Right hindlimb (tissue), 1 donor: ENCODE measurements around the gene HACD3.
"Not testable (repeated sequence)": the region's sequence is repeated elsewhere in the genome, so short reads cannot be mapped to it uniquely, and the experiment has no call there.

ENCODE experiments used
- DNase-seq: peaks from one replicate; pipeline ENCODE4 v3.0.0-alpha.2; 2018

The HACD3 gene

GRCh38 chr15:65550681-65551098, 20.4 kb downstream of the HACD3 start:
- no peak for DNase-seq

- no peak for DNase-seq
These were observed 20.9 kb downstream of the HACD3 start for GRCh38 chr15:65551183-65551582.

- not testable (repeated sequence) for DNase-seq
These were observed 22.6 kb downstream of the HACD3 start for GRCh38 chr15:65552851-65553250.

GRCh38 chr15:65553691-65554090, 23.4 kb downstream of the HACD3 start:
- no peak for DNase-seq

GRCh38 chr15:65556622-65557021, 26.4 kb downstream of the HACD3 start:
- no peak for DNase-seq

DNA sequence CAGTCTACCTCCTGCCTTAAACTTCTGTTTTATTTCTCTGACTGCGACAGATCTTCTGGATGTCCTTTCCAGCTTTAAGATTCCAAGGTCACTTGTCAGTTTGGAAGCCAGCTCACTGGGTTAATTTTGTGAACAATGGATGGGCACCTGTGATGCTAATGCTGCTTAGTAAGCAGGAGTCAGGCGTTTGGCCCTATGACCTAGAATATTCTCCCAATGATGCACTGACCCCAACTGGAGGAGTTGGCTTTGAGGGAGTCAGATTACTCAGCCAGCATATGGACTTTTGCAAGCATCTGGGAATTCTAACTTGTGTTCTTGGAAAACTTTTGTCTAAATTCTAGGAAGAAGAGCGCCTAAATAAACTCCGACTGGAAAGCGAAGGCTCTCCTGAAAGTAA, 28.1 kb downstream of the HACD3 start:
- DNase-seq = no peak

GRCh38 chr15:65558997-65559760, 28.9 kb downstream of the HACD3 start:
- DNase-seq = no peak

DNA sequence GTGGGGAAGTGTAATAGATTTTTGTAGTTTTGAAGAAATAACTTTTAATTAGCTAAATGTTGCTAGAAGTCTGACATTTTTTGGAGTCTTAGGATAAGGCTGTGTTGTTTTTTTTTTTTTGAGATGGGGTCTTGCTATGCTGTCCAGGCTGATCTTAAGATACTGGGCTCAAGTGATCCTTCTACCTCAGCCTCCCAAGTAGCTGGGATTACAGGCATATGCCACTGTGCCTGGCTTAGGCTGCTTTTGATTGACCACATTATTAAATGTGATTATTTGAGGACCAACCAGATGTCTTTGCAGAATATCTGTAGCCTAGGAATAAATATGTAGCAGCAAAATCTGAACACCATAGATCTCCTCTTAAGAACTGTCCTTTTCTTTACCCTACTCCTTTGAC, 29.7 kb downstream of the HACD3 start:
- no peak for DNase-seq

DNA sequence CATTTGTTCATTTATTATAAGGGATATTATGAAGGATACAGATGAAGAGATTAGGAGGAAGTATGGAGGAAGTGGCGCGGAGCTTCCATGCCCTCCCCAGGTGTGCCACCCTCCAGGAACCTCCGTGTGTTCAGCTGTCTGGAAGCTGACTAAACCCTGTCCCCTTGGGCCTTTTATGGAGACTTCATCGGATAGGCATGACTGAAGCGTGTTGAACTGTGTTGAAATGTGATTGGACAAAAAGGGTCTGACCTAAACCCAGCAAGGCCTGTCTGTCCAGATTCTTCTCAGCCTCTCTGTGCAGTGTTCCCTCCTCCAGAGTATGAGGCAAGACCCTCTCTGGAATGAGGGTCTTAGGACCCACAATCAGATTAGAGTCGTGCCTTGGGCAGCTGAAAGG, 31.7 kb downstream of the HACD3 start:
- DNase-seq = no peak

GRCh38 chr15:65569728-65570127, 39.5 kb downstream of the HACD3 start:
- DNase-seq = no peak

GRCh38 chr15:65571971-65572370, 41.7 kb downstream of the HACD3 start:
- no peak for DNase-seq

GRCh38 chr15:65576664-65577063, 46.4 kb downstream of the HACD3 start:
- no peak for DNase-seq

DNA sequence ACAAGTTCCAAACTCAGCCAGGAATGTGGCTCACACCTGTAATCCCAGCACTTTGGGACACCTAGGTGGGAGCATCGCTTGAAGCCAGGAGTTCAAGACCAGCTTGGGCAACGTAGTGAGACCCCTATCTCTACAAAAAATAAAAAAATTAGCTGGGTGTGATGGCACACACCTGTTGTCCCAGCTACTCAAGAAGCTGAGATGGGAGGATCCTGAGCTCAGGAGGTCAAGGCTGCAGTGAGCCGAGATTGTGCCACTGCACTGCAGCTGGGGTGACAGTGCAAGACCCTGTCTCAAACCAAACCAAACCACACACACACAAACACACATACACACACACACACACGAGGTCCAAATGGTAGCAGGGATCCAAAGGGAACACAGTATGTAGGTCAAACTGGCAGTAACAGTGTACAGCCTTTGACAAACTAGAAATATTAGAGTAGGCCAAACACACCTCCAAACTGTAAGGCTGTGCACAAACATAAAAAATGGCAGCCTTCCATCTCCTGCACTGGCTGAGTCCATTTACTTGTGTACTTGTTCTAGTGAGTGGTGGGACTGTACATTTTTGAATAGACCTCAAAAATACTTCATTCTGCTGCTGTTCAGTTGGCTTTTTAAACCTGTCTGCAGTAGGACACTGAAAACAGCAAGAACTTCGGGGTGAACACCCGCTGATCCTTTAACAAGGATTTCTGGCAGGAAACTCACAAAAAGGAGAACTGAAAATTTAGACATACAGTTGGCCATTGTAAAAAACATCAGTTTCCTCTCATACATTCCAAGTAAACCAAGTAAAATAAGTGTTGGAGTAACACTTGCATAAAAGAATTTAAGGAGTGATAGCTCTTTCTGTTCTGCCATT, 47.1 kb downstream of the HACD3 start:
- no peak for DNase-seq

GRCh38 chr15:65578904-65579728, 48.9 kb downstream of the HACD3 start:
- DNase-seq = no peak

- no peak for DNase-seq
These were observed 49.5 kb downstream of the HACD3 start for GRCh38 chr15:65579762-65580161.

DNA sequence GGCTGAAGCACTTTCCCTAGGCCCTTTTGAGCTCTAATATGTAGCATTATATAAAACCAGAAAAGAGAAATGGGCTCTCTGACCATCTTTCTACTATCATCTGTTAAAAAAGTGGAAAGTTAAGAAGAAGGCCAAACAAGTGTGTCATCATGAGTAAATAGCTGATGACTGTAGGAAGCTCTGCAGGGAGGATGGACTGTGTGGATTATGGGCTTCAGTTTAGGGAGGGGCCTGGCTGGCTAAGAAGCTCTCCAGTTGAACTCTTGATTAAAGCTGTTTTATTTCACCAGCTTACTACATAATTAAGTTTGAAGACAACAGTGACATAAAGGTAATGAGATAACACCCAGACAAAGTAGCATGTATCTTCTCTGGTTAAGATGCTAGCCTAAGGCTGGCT, 50.0 kb downstream of the HACD3 start:
- DNase-seq = no peak

GRCh38 chr15:65583701-65584100, 53.4 kb downstream of the HACD3 start:
- DNase-seq = peak; percentile 26

DNA sequence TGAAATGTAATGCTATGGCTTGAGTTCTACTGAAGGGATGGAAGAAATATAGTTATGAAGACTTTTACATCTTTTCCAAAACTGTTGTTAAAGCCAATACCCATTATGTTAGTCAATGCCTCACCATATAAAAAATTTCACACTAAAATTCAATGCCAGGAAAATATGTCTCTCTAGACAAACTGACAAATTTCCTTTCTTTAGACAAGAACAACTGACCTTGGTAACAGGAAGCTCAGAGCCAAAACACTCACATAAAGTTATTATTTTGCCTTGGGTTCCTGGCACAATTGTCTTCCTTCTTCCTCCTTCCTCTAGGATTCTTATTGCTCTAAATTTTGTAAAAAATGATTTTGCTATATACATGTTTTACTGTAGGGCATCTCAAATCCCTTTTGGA, 54.0 kb downstream of the HACD3 start:
- DNase-seq = no peak

GRCh38 chr15:65587094-65587493, 56.8 kb downstream of the HACD3 start:
- DNase-seq = no peak

- DNase-seq = no peak
These were observed 65.7 kb downstream of the HACD3 start for GRCh38 chr15:65595960-65596359.

DNA sequence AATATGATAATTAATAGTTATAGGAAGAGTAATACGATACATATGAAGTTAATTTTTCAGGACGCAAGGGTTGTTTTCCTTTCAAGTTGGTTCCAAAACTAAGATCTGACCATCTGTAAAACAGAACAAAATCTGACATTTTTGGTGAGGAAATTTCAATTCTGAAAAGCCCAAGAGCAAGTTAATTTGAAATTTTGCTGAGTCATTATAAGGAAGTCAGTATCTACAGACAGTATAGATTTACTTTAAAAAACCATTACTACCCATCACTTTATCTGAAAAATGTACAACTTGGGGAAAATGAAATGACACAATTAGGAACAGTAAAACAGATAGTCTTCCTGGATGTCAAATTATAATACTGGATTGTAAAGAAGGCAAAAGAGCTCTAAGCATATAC, 68.2 kb downstream of the HACD3 start:
- DNase-seq = no peak

DNA sequence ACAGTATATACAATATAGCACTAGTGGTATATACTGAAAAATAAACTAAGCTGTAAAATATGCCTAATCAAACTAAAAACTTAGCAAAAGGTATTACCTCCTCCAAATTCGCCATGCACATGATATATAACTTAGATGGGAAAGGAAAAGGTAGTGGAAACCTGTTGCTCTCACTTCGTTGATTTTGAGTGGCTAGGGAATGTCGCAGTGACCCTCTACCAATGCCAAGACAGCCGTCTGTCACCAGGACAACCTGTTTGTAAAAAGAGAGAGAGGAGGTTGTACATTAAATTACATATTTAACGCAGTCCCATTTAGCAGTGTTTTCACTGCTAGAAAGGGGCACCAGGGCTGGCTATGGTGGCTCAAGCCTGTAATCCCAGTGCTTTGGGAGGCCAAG, 69.4 kb downstream of the HACD3 start:
- no peak for DNase-seq

- no peak for DNase-seq
These were observed 72.9 kb downstream of the HACD3 start for GRCh38 chr15:65603134-65603533.
